ENCODE measurements around the gene RBM5.

GRCh38 chr3:50111757-50112156 lies 23.0 kb downstream of the RBM5 start:
- TF ChIP-seq CTCF (IDR thresholded peaks at IDR 0.05) (no peak), POLR2A (IDR thresholded peaks at IDR 0.05) (no peak)
